D721Med (cell line): ENCODE measurements around the gene SLC25A22.
A peak's percentile ranks its signal among the peaks of the same experiment; 100 is the strongest.

Source experiments
- DNase-seq: peaks from one replicate; pipeline ENCODE4 v3.0.0; 2011; ENCODE audit warnings: low spot score; ENCODE audit not compliant: insufficient read length
- FAIRE-seq: peaks from 2 replicates; lab custom pipeline; 2011; peaks lifted over from hg19 to GRCh38; lab: Jason Lieb, UNC
- CTCF ChIP-seq: IDR thresholded peaks from 2 replicates; pipeline ENCODE4 v1.5.1; 2012; ENCODE audit warnings: mild to moderate bottlenecking, control low read depth; ENCODE audit not compliant: insufficient read depth; ENCODE audit errors: missing control alignments

Gene SLC25A22

GRCh38 chr11:800473-800872, 2.4 kb upstream of the SLC25A22 start:
- TF ChIP-seq CTCF, result no peak
- FAIRE-seq, result no peak
- DNase-seq, result no peak

- FAIRE-seq, result no peak
- no peak for DNase-seq
- TF ChIP-seq CTCF, result no peak
Observed at GRCh38 chr11:799641-800316, 1.7 kb upstream of the SLC25A22 start.

GRCh38 chr11:797296-798092, 587 bp downstream of the SLC25A22 start:
- TF ChIP-seq CTCF, result no peak
- peak; percentile 55 for DNase-seq
- no peak for FAIRE-seq

GRCh38 chr11:796565-797295, 1.4 kb downstream of the SLC25A22 start:
- FAIRE-seq, result no peak
- no peak for DNase-seq
- TF ChIP-seq CTCF, result no peak

- DNase-seq (no peak), FAIRE-seq (no peak)
- TF ChIP-seq CTCF, result no peak
Observed at GRCh38 chr11:795634-796564, 2.2 kb downstream of the SLC25A22 start.

- no peak for TF ChIP-seq CTCF
- DNase-seq, result no peak
- no peak for FAIRE-seq
Observed at GRCh38 chr11:794766-795633, 3.1 kb downstream of the SLC25A22 start.
